HepG2 (cell line): ENCODE results near the gene EP300. TPM values are rescaled to one million over a fixed set of nuclear protein-coding genes. Genes with fewer than 3 reads are reported as not detected.

ENCODE experiments used
- ATAC-seq: fragments of 200-7000 bp; cut with Tn5 transposase; 3 replicates; pipeline ENCODE4 v1.9.1; 2020; ENCODE audit warnings: mild to moderate bottlenecking, moderate library complexity
- BruUV-seq: library from RNA; stranded (reverse); fragments of 400-500 nt; replicated peaks from 2 replicates; lab custom pipeline; 2021; lab: Mats Ljungman, UMichigan
- CTCF ChIA-PET: fragments of 300-600 bp; formaldehyde crosslinking; extraction: SDS; loops from one replicate; lab custom pipeline; 2021; ENCODE audit warnings: low total read pairs, inconsistent platforms, low intra/inter-chr PET ratio; lab: Yijun Ruan, JAX
- POLR2A ChIA-PET: fragments of 350-600 bp; sonication (Branson Sonifier 250); formaldehyde crosslinking; loops from one replicate; lab custom pipeline; 2020; ENCODE audit warnings: antibody characterized with exemption, inconsistent platforms; lab: Yijun Ruan, JAX
- DNase-seq: peaks from one replicate; pipeline ENCODE4 v3.0.0-alpha.2; 2015; ENCODE audit warnings: low spot score
- FAIRE-seq: peaks from 3 replicates; lab custom pipeline; 2011; peaks lifted over from hg19 to GRCh38; lab: Jason Lieb, UNC
- H2AFZ ChIP-seq: one replicate; pipeline ENCODE4 v1.6.1; 2011; ENCODE audit warnings: low read length, inconsistent platforms
- H3K27ac ChIP-seq: fragments of 300-600 bp; 3 replicates; pipeline ENCODE4 v1.8.0; 2011; ENCODE audit warnings: mixed run types, mild to moderate bottlenecking, mixed read lengths, low read length, inconsistent platforms; ENCODE audit not compliant: insufficient read depth; ENCODE audit errors: extremely low read length
- H3K27me3 ChIP-seq, 2 experiments: fragments of 200-600 bp in 1 of 2; 2 replicates in 1 of 2; 3 replicates in 1 of 2; pipeline versions ENCODE4 v1.6.0 to v1.8.0; 2011; ENCODE audit warnings: low read length in 2 of 2, mild to moderate bottlenecking in 2 of 2, moderate library complexity in 2 of 2, inconsistent platforms in 1 of 2; ENCODE audit not compliant: insufficient read depth in 2 of 2, control insufficient read depth in 1 of 2
- H3K36me3 ChIP-seq, 2 experiments: fragments of 200-600 bp in 1 of 2; replicated peaks in 1 of 2; 2 replicates in 1 of 2; 3 replicates in 1 of 2; pipeline versions ENCODE4 v1.5.1 to v1.8.0; 2011; ENCODE audit warnings: low read length in 2 of 2, inconsistent platforms in 1 of 2; ENCODE audit not compliant: insufficient read depth in 2 of 2, control insufficient read depth in 1 of 2
- H3K4me1 ChIP-seq: 2 replicates; pipeline ENCODE4 v1.5.1; 2012; ENCODE audit warnings: low read length, inconsistent platforms; ENCODE audit not compliant: insufficient read depth
- H3K4me2 ChIP-seq: 2 replicates; pipeline ENCODE4 v1.6.0; 2011; ENCODE audit warnings: low read depth, low read length, inconsistent platforms
- H3K4me3 ChIP-seq, 3 experiments: fragments of 200-600 bp in 1 of 3; sonication (generic), shearing (Covaris generic) in 1 of 3; replicated peaks in 1 of 3; 2 replicates each; pipeline ENCODE4 v1.5.1; 2011 to 2016; ENCODE audit warnings: low read length in 3 of 3, inconsistent platforms in 2 of 3, low read depth in 2 of 3, mild to moderate bottlenecking in 2 of 3, control low read depth in 1 of 3, mixed read lengths in 1 of 3; ENCODE audit not compliant: insufficient read depth in 1 of 3
- H3K79me2 ChIP-seq: one replicate; pipeline ENCODE4 v1.6.1; 2011; ENCODE audit warnings: low read length, inconsistent platforms; ENCODE audit not compliant: insufficient read depth
- H3K9ac ChIP-seq: 2 replicates; pipeline ENCODE4 v1.6.0; 2011; ENCODE audit warnings: mild to moderate bottlenecking, low read depth, low read length, inconsistent platforms; ENCODE audit not compliant: insufficient read depth
- H3K9me3 ChIP-seq: 2 replicates; pipeline ENCODE4 v1.5.1; 2012; ENCODE audit warnings: mild to moderate bottlenecking, low read length
- H4K20me1 ChIP-seq: 2 replicates; pipeline ENCODE4 v1.6.0; 2011; ENCODE audit warnings: inconsistent platforms, mild to moderate bottlenecking, low read length, moderate library complexity; ENCODE audit not compliant: insufficient read depth
- ARNT2 ChIP-seq: sonication (generic); formaldehyde crosslinking; IDR thresholded peaks from 2 replicates; pipeline ENCODE4 v1.8.0; 2022; ENCODE audit warnings: mild to moderate bottlenecking, low read depth, missing genetic modification reagents, moderate library complexity
- ATRX ChIP-seq: sonication (generic); formaldehyde crosslinking; IDR thresholded peaks from 2 replicates; pipeline ENCODE4 v1.4.0; 2020; ENCODE audit warnings: missing genetic modification reagents, borderline replicate concordance
- RFX5 ChIP-seq: IDR thresholded peaks from 2 replicates; pipeline ENCODE4 v1.6.1; 2011; ENCODE audit warnings: low read depth, low read length, improper control_type of control experiment
- ZC3H4 ChIP-seq: sonication (generic); formaldehyde crosslinking; IDR thresholded peaks from 2 replicates; pipeline ENCODE4 v1.4.0; 2020; ENCODE audit warnings: missing genetic modification reagents, borderline replicate concordance
- ZFP90 ChIP-seq: sonication (generic); formaldehyde crosslinking; IDR thresholded peaks from 2 replicates; pipeline ENCODE4 v1.8.0; 2022; ENCODE audit warnings: missing genetic modification reagents, mild to moderate bottlenecking, inconsistent platforms, borderline replicate concordance
- ZNF354B ChIP-seq: sonication (generic); formaldehyde crosslinking; IDR thresholded peaks from 2 replicates; pipeline ENCODE4 v1.8.0; 2022; ENCODE audit warnings: mild to moderate bottlenecking, missing genetic modification reagents
- WGBS: methylation state at CpG from one replicate; pipeline ENCODE4 v1.1.6; 2017; ENCODE audit warnings: low lambda C conversion rate; 5-methylcytosine and 5-hydroxymethylcytosine counted together
- in situ Hi-C: cut with HindIII; loops from 2 replicates; pipeline ENCODE4 v1.10.0; 2017; ENCODE audit warnings: low pct_unique_long_range_greater_than_20kb; ENCODE audit not compliant: extremely low pct_ligation_motif_present
- intact Hi-C: fragments of 100-400 bp; cut with micrococcal nuclease; formaldehyde crosslinking; loops from one replicate; pipeline ENCODE4 v1.10.0; 2022; ENCODE audit not compliant: unreplicated experiment
- polyA plus RNA-seq, 8 experiments: library from polyadenylated mRNA; depleted of rRNA in 3 of 8; stranded (reverse) in 7 of 8; unstranded in 1 of 8; fragments of >200 nt; fragmentation: Illumina TruSeq in 4 of 8; extraction: Trizol in 4 of 8; gene quantifications; 2 replicates each; pipeline versions ENCODE4 v1.2.1 to v1.2.3, GENCODE V29; 2011 to 2016; ENCODE audit warnings: low read depth in 4 of 8, missing spikeins in 1 of 8, mixed read lengths in 1 of 8; ENCODE audit not compliant: insufficient read depth in 1 of 8
- total RNA-seq, 5 experiments: library from RNA; depleted of rRNA; stranded (reverse); fragments of >200 nt; fragmentation: Illumina TruSeq; extraction: Trizol; gene quantifications; 2 replicates each; pipeline ENCODE4 v1.2.3, GENCODE V29; 2016; ENCODE audit warnings: low read depth in 1 of 5
- TF ChIP-seq, protein P1 (sequence below): sonication (generic); formaldehyde crosslinking; IDR thresholded peaks from 2 replicates; pipeline ENCODE4 v1.8.0; 2023; ENCODE audit warnings: mild to moderate bottlenecking, missing genetic modification reagents
- TF ChIP-seq, protein P2 (sequence below): sonication (generic); formaldehyde crosslinking; conservative IDR thresholded peaks from 2 replicates; pipeline ENCODE4 v1.8.0; 2022; ENCODE audit warnings: missing genetic modification reagents

The EP300 gene
- total and polyA plus RNA-seq, 2 of the 13 experiments (the other 11 are each of a cell fraction or from before 2014, with no cell fraction given), result 13.6 to 14.9 TPM

DNA sequence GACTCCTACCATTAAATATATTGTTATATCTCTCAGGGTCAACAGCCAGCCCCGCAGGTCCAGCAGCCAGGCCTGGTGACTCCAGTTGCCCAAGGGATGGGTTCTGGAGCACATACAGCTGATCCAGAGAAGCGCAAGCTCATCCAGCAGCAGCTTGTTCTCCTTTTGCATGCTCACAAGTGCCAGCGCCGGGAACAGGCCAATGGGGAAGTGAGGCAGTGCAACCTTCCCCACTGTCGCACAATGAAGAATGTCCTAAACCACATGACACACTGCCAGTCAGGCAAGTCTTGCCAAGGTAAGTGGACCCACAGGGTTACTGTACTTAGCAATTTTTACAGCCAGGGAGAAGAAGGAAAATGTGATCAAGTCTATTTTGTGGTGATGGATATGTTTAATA lies 35.1 kb downstream of the EP300 start:
- Histone ChIP-seq H4K20me1 (0 out of 2 replicates have a peak, but pooled peaks cover 6% of the 10 kb centered on the region), H3K4me3 (no peak overlapping the region), H3K27me3 (no peaks in the 10 kb centered on the region), H3K4me1 (no peaks in the 10 kb centered on the region), H3K27ac (no peak overlapping the region), H3K36me3 (peaks cover 20 to 65% of the 10 kb centered on the region in 2 experiments), H2AFZ (no peak overlapping the region), H3K4me2 (no peak overlapping the region), H3K9ac (no peak overlapping the region), H3K79me2 (peaks cover 20% of the 10 kb centered on the region), H3K9me3 (no peaks in the 10 kb centered on the region)
- no peak for ATAC-seq
- intact Hi-C loops (no loop called here), in situ Hi-C loops (no loop called here)
- CTCF ChIA-PET, result no interaction called here
- POLR2A ChIA-PET, result interaction anchor here (0.6 kb wide), 1 partner anchor 22 kb away, joined by 4 read pairs; no protein-coding TSS in a partner anchor
- no TSS peak for BruUV-seq
- no peak for DNase-seq
- FAIRE-seq, result no peak
- TF ChIP-seq ATRX (CRISPR knock-in tag), result no peak
- no peak for TF ChIP-seq ZFP90 (CRISPR knock-in tag)
- TF ChIP-seq ZC3H4 (CRISPR knock-in tag), result no peak
- TF ChIP-seq ZNF354B, result no peak
- no peak for TF ChIP-seq RFX5
- TF ChIP-seq ARNT2, result no peak
- TF ChIP-seq, protein P1, sequence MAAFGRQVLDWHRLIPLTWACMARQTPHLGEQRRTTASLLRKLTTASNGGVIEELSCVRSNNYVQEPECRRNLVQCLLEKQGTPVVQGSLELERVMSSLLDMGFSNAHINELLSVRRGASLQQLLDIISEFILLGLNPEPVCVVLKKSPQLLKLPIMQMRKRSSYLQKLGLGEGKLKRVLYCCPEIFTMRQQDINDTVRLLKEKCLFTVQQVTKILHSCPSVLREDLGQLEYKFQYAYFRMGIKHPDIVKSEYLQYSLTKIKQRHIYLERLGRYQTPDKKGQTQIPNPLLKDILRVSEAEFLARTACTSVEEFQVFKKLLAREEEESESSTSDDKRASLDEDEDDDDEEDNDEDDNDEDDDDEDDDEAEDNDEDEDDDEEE, result no peak
- TF ChIP-seq, protein P2, sequence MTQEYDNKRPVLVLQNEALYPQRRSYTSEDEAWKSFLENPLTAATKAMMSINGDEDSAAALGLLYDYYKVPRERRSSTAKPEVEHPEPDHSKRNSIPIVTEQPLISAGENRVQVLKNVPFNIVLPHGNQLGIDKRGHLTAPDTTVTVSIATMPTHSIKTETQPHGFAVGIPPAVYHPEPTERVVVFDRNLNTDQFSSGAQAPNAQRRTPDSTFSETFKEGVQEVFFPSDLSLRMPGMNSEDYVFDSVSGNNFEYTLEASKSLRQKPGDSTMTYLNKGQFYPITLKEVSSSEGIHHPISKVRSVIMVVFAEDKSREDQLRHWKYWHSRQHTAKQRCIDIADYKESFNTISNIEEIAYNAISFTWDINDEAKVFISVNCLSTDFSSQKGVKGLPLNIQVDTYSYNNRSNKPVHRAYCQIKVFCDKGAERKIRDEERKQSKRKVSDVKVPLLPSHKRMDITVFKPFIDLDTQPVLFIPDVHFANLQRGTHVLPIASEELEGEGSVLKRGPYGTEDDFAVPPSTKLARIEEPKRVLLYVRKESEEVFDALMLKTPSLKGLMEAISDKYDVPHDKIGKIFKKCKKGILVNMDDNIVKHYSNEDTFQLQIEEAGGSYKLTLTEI (CRISPR knock-in tag), result no peak
- 94% methylated on average over 5 of the region's 5 CpGs for WGBS
